Keratinocyte (primary cell): Measurements from ENCODE around the gene MAST2.

Source experiments
- EZH2 ChIP-seq: IDR thresholded peaks from one replicate; pipeline ENCODE4 v1.6.1; 2012; ENCODE audit warnings: inconsistent platforms, mild to moderate bottlenecking, low read length, moderate library complexity
- TF ChIP-seq, protein P1 (sequence below), 3 experiments: IDR thresholded peaks in 1 of 3; conservative IDR thresholded peaks in 1 of 3; optimal IDR thresholded peaks in 1 of 3; 2 replicates in 2 of 3; 3 replicates in 1 of 3; pipeline versions ENCODE3 to v1.5.1; 2011; ENCODE audit warnings: low read length in 3 of 3, mild to moderate bottlenecking in 3 of 3, moderate library complexity in 2 of 3, control low read depth in 1 of 3, inconsistent platforms in 1 of 3; ENCODE audit not compliant: insufficient read depth in 2 of 3; ENCODE audit errors: extremely low read depth in 1 of 3

DNA sequence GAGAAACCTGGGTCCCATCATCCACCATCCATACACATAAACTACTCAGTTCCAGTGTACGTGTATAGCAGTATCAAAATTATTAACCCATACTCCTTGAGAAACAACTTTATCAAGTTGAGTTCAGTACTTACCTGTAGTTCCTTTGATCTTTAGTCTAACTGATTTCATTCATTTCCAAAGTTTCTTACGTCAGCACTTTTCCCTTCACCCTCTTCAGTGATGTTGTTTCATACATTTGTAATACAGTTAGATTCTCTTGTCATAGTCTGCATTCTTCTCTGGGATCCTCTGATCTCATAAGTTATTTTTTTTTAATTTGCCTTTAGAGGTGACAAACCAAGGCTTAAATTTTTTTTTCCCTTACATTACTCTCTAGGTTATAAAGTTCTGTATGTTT, 185.8 kb downstream of the MAST2 start:
- TF ChIP-seq, protein P1, sequence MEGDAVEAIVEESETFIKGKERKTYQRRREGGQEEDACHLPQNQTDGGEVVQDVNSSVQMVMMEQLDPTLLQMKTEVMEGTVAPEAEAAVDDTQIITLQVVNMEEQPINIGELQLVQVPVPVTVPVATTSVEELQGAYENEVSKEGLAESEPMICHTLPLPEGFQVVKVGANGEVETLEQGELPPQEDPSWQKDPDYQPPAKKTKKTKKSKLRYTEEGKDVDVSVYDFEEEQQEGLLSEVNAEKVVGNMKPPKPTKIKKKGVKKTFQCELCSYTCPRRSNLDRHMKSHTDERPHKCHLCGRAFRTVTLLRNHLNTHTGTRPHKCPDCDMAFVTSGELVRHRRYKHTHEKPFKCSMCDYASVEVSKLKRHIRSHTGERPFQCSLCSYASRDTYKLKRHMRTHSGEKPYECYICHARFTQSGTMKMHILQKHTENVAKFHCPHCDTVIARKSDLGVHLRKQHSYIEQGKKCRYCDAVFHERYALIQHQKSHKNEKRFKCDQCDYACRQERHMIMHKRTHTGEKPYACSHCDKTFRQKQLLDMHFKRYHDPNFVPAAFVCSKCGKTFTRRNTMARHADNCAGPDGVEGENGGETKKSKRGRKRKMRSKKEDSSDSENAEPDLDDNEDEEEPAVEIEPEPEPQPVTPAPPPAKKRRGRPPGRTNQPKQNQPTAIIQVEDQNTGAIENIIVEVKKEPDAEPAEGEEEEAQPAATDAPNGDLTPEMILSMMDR (optimal IDR thresholded peaks at IDR 0.05 in 1 of 3, IDR thresholded peaks at IDR 0.05 in 1 of 3, conservative IDR thresholded peaks at IDR 0.05 in 1 of 3; ENCODE audit: extremely low read depth in 1 of 3, insufficient read depth in 2 of 3, low read length in 3 of 3), result no peak
- no peak for TF ChIP-seq EZH2
